ENCODE results near the gene HORMAD2.

The HORMAD2 gene

DNA sequence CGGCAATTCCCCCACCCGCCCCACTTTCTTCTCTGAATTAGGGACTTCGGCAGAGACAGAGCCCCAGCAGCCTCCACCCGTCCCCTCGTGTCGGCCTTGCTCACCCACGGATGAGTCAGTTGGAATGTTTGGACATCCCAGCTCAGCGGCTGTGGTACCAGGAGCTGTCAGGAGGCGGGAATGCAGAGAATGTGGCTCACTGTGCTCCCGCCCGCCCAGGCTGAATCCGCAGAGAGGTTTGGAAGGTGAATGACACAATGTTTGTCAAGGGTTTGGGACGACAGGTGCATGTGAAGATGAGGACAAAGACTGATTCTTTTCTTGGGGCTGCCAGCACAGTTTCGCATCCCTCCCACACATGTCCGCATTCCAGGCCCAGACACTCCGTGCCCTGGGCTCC is 126.7 kb downstream of the HORMAD2 start:
- Histone ChIP-seq H3K79me2 (ENCODE audit: insufficient read depth, low read length) (no peaks in the 10 kb centered on the region), H3K4me2 (ENCODE audit: insufficient read depth, low read length) (no peak overlapping the region), H3K36me3 (ENCODE audit: insufficient read depth, low read length) (no peaks in the 10 kb centered on the region), H2AFZ (ENCODE audit: low read depth, low read length) (no peak overlapping the region), H3K27ac (ENCODE audit: low read length) (no peak overlapping the region), H3K4me3 (ENCODE audit: low read depth in 1 of 2, low read length in 2 of 2) (no peak overlapping the region), H3K27me3 (ENCODE audit: insufficient read depth, low read length, poor library complexity) (no peaks in the 10 kb centered on the region), H3K9ac (ENCODE audit: low read depth, low read length) (no peak overlapping the region), H3K9me3 (ENCODE audit: insufficient read depth, low read length, severe bottlenecking) (no peaks in the 10 kb centered on the region), H4K20me1 (ENCODE audit: insufficient read depth, low read length) (no peaks in the 10 kb centered on the region), H3K4me1 (ENCODE audit: insufficient read depth, low read length) (no peaks in the 10 kb centered on the region)
- ATAC-seq (ENCODE audit: insufficient read depth, low read depth) = no peak
- TF ChIP-seq EZH2 (IDR thresholded peaks at IDR 0.05; ENCODE audit: borderline replicate concordance, low read depth, low read length, severe bottlenecking) = no peak
- TF ChIP-seq, protein P1, sequence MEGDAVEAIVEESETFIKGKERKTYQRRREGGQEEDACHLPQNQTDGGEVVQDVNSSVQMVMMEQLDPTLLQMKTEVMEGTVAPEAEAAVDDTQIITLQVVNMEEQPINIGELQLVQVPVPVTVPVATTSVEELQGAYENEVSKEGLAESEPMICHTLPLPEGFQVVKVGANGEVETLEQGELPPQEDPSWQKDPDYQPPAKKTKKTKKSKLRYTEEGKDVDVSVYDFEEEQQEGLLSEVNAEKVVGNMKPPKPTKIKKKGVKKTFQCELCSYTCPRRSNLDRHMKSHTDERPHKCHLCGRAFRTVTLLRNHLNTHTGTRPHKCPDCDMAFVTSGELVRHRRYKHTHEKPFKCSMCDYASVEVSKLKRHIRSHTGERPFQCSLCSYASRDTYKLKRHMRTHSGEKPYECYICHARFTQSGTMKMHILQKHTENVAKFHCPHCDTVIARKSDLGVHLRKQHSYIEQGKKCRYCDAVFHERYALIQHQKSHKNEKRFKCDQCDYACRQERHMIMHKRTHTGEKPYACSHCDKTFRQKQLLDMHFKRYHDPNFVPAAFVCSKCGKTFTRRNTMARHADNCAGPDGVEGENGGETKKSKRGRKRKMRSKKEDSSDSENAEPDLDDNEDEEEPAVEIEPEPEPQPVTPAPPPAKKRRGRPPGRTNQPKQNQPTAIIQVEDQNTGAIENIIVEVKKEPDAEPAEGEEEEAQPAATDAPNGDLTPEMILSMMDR (IDR thresholded peaks at IDR 0.05; ENCODE audit: borderline replicate concordance, extremely low read depth, low read length, poor library complexity, severe bottlenecking) = no peak
- DNase-seq = no peak

DNA sequence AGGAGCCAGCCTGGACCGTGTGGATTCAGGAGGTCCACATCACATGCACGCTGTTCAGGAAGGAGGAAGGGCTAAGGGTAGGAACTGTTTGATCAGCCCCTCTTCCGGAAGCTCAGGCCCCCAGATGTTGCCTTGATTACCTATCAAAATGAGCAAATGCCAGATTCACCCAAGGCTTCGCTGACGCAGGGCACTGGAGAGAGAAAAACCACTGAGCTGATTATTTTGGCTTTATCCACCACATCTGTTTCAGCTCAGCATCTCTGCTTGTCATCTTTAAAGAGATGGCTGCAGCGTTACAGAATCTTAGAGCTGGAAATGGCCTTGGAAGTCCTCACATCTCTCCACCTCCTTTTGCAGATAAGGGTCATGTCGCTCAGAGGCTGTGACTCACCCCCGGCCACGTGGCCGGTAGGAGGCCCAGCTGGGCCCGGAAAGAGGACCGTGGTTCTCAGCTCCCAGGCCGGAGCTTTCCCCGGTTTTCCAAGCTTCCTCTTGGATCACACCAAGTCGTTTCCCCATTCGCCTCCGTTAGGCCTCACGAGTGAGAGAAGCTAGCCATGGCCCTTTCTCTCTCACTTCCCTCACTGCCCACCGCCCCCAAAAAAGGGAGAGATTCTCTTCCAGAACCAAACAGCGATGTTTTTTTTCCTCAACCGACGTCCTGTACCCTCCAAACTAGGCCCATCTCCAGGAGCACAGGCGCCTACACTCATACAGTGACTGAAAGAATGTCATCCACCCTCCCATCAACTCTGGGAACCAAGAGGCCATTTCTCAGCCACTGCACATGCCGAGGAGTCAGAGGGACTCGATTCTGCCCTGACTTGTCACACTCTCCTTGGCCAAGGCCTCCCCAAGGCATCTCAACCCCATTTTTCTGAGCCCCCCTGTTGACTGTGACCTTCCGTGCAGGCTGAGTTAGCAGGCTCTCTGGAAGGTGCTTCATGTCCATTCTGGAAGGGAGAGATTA is 128.7 kb downstream of the HORMAD2 start:
- no peak overlapping the region for H3K4me3 ChIP-seq (ENCODE audit: low read depth in 1 of 2, low read length in 2 of 2)
- no peaks in the 10 kb centered on the region for H3K36me3 ChIP-seq (ENCODE audit: insufficient read depth, low read length)
- no peak overlapping the region for H3K27ac ChIP-seq (ENCODE audit: low read length)
- TF ChIP-seq, protein P1 (IDR thresholded peaks at IDR 0.05; ENCODE audit: borderline replicate concordance, extremely low read depth, low read length, poor library complexity, severe bottlenecking) = no peak
- no peak for TF ChIP-seq EZH2 (IDR thresholded peaks at IDR 0.05; ENCODE audit: borderline replicate concordance, low read depth, low read length, severe bottlenecking)
- ATAC-seq (ENCODE audit: insufficient read depth, low read depth) = no peak
- no peak overlapping the region for H3K4me2 ChIP-seq (ENCODE audit: insufficient read depth, low read length)
- no peaks in the 10 kb centered on the region for H3K9me3 ChIP-seq (ENCODE audit: insufficient read depth, low read length, severe bottlenecking)
- H3K27me3 ChIP-seq (ENCODE audit: insufficient read depth, low read length, poor library complexity) = no peaks in the 10 kb centered on the region
- H2AFZ ChIP-seq (ENCODE audit: low read depth, low read length) = no peak overlapping the region
- H4K20me1 ChIP-seq (ENCODE audit: insufficient read depth, low read length) = no peaks in the 10 kb centered on the region
- no peak overlapping the region for H3K9ac ChIP-seq (ENCODE audit: low read depth, low read length)
- no peaks in the 10 kb centered on the region for H3K79me2 ChIP-seq (ENCODE audit: insufficient read depth, low read length)
- no peak for DNase-seq
- peaks cover 14% of the 10 kb centered on the region for H3K4me1 ChIP-seq (ENCODE audit: insufficient read depth, low read length)

DNA sequence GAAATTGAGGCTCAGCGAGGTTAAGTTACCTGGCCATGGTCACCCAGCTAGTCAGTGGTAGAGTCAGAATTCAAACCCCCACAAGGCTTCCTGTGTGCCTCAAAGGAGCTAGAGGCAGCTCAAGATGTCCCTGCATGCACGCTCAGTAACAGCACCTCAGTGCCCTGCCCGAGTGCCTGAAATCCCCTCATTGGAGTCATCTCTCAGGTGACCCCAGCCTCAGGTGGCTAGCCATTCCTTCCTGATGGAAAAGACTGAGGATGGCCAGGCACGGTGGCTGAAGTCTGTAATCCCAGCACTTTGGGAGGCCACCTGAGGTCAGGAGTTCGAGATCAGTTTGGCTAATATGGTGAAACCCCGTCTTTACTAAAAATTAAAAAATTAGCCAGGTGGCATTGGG is 129.4 kb downstream of the HORMAD2 start:
- Histone ChIP-seq H3K27me3 (ENCODE audit: insufficient read depth, low read length, poor library complexity) (no peaks in the 10 kb centered on the region), H3K4me1 (ENCODE audit: insufficient read depth, low read length) (peaks cover 19% of the 10 kb centered on the region), H3K9ac (ENCODE audit: low read depth, low read length) (no peak overlapping the region), H3K4me2 (ENCODE audit: insufficient read depth, low read length) (no peak overlapping the region), H4K20me1 (ENCODE audit: insufficient read depth, low read length) (no peaks in the 10 kb centered on the region), H3K9me3 (ENCODE audit: insufficient read depth, low read length, severe bottlenecking) (no peaks in the 10 kb centered on the region), H3K4me3 (ENCODE audit: low read depth in 1 of 2, low read length in 2 of 2) (no peak overlapping the region), H2AFZ (ENCODE audit: low read depth, low read length) (no peak overlapping the region), H3K79me2 (ENCODE audit: insufficient read depth, low read length) (no peaks in the 10 kb centered on the region), H3K36me3 (ENCODE audit: insufficient read depth, low read length) (no peaks in the 10 kb centered on the region), H3K27ac (ENCODE audit: low read length) (no peak overlapping the region)
- no peak for TF ChIP-seq EZH2 (IDR thresholded peaks at IDR 0.05; ENCODE audit: borderline replicate concordance, low read depth, low read length, severe bottlenecking)
- no peak for DNase-seq
- ATAC-seq (ENCODE audit: insufficient read depth, low read depth) = no peak

DNA sequence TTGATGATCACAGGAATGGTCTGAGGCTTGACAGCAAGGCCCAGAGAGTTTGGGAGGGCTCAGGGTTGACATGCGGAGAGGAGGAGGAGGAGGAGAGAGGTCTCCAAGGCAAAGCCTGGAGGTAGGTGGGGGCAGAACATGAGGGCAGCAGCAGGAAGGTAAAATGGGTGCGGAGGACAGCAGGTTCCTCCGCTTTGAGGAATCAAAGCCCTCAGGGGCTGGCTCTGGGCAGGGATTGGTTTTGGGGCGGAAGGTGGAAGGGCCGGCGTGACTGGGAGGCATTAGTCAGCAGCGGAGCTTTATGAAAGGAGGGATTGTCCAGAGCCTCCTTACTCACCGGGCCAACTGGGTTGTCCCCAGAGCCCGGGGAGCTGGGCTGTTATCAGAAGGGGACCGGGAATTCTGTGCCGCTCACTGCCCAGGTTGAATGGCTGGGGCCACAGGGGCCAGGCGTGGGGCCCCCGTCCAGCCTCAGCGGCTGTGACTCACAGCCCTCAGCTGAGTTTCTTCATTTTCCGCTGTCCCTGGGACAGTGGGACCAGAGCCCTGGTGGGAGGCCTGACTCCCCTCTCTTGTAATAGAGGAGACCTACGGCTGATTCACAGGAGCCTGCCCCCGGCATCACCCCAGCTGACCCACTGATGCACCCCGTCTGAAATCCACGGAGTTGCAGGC is 130.1 kb downstream of the HORMAD2 start:
- Histone ChIP-seq H3K4me1 (ENCODE audit: insufficient read depth, low read length) (peaks cover 24% of the 10 kb centered on the region), H3K36me3 (ENCODE audit: insufficient read depth, low read length) (no peaks in the 10 kb centered on the region), H3K27ac (ENCODE audit: low read length) (no peak overlapping the region), H2AFZ (ENCODE audit: low read depth, low read length) (no peak overlapping the region), H3K9me3 (ENCODE audit: insufficient read depth, low read length, severe bottlenecking) (no peaks in the 10 kb centered on the region), H3K27me3 (ENCODE audit: insufficient read depth, low read length, poor library complexity) (no peaks in the 10 kb centered on the region), H3K79me2 (ENCODE audit: insufficient read depth, low read length) (no peaks in the 10 kb centered on the region), H3K4me2 (ENCODE audit: insufficient read depth, low read length) (no peak overlapping the region), H3K4me3 (ENCODE audit: low read depth in 1 of 2, low read length in 2 of 2) (no peak overlapping the region), H3K9ac (ENCODE audit: low read depth, low read length) (no peak overlapping the region), H4K20me1 (ENCODE audit: insufficient read depth, low read length) (no peaks in the 10 kb centered on the region)
- TF ChIP-seq, protein P1 (IDR thresholded peaks at IDR 0.05; ENCODE audit: borderline replicate concordance, extremely low read depth, low read length, poor library complexity, severe bottlenecking) = no peak
- no peak for TF ChIP-seq EZH2 (IDR thresholded peaks at IDR 0.05; ENCODE audit: borderline replicate concordance, low read depth, low read length, severe bottlenecking)
- DNase-seq (no peak), ATAC-seq (ENCODE audit: insufficient read depth, low read depth) (no peak)

All from DND-41 (cell line).